GM19351 (cell line): ENCODE results near the gene SCTR.
"Not testable (repeated sequence)": the region's sequence is repeated elsewhere in the genome, so short reads cannot be mapped to it uniquely, and the experiment has no call there.

Experiments
- ATAC-seq: cut with Tn5 transposase; IDR thresholded peaks from one replicate; pipeline ENCODE4 v1.9.1; 2021; ENCODE audit warnings: mild to moderate bottlenecking, moderate library complexity; ENCODE audit not compliant: unreplicated experiment

Gene SCTR

GRCh38 chr2:119419065-119419464 is 105.2 kb downstream of the SCTR start:
- no peak for ATAC-seq

GRCh38 chr2:119417908-119418307 is 106.4 kb downstream of the SCTR start:
- no peak for ATAC-seq

- ATAC-seq: no peak
Measured at GRCh38 chr2:119416299-119416923, 107.9 kb downstream of the SCTR start.

DNA sequence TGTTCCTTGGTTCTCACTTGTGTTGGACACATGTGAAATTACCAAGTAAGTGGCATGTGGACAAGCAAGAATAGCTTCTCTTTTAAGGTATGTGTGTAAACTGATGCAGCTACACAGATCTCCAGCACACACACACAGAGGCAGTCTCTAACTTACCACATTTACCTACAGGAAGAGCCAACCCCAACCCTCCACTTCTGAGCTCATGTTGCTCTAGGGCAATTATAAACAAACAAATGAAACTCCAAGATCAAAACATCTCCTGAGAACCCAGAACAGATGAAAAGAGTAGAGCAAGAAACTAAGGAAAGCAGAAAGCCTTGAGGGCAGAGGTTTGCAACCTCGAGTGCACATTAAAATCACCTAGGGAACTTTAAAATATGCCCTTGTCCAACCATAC is 108.7 kb downstream of the SCTR start:
- no peak for ATAC-seq

GRCh38 chr2:119414894-119415293 is 109.4 kb downstream of the SCTR start:
- no peak for ATAC-seq

DNA sequence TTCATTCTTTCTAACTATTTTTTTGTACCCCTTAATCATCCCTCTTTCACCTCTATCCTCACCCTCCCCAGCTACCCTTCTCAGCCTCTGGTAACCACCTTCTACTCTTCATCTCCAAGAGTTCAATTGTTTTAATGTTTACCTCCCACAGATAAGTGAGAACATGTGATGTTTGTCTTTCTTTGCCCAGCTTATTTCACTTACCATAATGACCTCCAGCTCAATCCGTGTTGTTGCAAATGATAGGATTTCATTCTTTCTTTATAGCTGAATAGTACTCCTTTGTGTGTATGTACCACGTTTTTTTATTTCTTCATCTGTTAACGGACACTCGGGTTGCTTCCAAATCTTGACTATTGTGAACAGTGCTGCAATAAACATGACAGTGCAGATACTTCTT is 114.8 kb downstream of the SCTR start:
- no peak for ATAC-seq

DNA sequence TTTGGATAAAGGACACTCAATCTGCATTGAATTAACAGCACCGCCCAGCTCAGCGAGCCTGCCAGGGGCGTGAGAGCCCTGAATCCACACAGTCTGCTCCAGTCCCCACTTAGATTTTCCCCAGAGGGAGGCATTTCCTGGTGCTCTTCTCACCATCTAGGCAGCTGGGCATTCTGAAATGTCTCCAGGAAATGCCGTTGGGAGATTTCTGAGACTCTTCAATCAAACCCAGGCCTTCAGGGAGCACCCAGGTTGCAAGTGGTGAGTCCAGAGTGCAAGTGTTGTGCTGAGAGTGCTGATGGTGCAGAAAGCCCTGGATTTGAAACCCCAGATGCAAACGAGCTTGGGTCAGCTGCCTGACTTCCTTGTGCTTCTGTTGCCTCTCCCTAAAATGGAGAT is 116.1 kb downstream of the SCTR start:
- no peak for ATAC-seq

GRCh38 chr2:119407430-119408220 is 116.7 kb downstream of the SCTR start:
- no peak for ATAC-seq

- no peak for ATAC-seq
Measured at GRCh38 chr2:119405151-119405550, 119.1 kb downstream of the SCTR start.

DNA sequence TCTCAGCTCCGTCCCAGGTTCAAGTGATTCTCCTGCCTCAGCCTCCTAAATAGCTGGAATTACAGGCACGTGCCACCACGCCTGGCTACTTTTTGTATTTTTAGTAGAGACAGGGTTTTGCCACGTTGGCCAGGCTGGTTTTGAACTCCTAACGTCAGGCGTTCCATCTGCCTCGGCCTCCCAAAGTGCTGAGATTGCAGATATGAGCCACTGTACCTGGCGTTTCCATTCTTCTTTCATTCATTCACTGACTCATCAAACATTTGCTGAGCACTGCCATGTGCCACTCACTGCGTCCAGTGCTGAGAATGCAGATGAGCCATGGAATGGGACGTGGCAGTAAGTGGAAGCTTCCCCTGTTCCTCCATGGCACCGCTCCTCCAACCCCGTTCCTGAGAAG is 120.7 kb downstream of the SCTR start:
- ATAC-seq: not testable (repeated sequence)

GRCh38 chr2:119402645-119403560 is 121.4 kb downstream of the SCTR start:
- ATAC-seq: no peak

GRCh38 chr2:119402106-119402505 is 122.2 kb downstream of the SCTR start:
- no peak for ATAC-seq

- no peak for ATAC-seq
Measured at GRCh38 chr2:119397196-119397595, 127.1 kb downstream of the SCTR start.

DNA sequence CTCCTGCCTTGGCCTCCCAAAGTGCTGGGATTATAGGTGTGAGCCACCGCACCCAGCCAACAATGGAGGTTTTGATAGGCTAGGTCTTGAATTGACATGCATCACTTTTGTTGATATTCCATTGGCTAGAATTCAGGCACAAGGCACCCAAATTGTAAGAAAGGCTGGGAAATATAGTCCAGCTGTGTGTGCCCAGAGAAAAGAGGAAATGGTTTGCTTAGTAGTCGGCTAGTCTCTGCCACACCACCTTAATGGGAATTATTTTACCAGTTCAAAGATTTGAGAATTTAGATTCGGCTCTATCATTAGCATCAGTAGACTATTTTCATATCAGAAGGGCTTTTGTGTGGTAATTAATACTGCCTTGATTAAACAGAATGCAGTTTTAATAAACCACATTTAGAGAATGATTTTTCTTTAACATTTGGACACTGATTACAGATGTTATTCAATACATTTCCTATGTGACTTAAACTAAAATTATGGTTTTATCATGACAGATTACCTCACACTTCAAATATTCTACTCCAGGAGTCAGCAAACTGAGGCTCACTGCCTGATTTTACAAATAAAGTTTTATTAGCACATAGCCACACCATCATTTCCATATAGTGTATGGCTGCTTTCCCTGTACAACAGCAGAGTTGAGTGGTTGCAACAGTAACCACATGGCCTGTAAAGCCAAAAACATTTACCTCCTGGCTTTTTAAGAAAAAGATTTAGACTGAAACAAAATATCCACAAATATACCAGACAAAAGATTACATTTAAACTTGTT is 130.1 kb downstream of the SCTR start:
- ATAC-seq: no peak
